GM21367 (cell line): Measurements from ENCODE around the gene MRPS12.
"Not testable (repeated sequence)": the region's sequence is repeated elsewhere in the genome, so short reads cannot be mapped to it uniquely, and the experiment has no call there.

ENCODE experiments used
- ATAC-seq: cut with Tn5 transposase; IDR thresholded peaks from one replicate; pipeline ENCODE4 v1.9.1; 2021; ENCODE audit not compliant: unreplicated experiment

The MRPS12 gene

DNA sequence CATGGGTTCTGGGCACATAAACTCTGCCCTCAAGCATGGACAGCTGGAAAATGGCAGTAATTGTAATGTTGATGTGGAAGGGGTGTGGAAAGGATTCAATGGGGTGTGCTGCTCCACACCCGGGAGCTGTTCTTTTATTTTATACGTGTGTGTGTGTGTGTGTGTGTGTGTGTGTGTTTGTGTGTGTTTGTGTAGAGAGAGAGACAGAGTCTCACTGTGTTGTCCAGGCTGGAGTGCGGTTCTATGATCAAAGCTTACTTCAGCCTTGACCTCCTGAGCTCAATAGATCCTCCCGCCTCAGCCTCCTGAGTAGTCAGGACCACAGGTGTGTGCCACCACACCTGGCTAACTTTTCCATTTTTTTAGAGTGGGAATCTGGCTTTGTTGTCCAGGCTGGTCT is 2.8 kb downstream of the MRPS12 start:
- no peak for ATAC-seq

- no peak for ATAC-seq
Measured at GRCh38 chr19:38939957-38940356, 9.2 kb downstream of the MRPS12 start.

DNA sequence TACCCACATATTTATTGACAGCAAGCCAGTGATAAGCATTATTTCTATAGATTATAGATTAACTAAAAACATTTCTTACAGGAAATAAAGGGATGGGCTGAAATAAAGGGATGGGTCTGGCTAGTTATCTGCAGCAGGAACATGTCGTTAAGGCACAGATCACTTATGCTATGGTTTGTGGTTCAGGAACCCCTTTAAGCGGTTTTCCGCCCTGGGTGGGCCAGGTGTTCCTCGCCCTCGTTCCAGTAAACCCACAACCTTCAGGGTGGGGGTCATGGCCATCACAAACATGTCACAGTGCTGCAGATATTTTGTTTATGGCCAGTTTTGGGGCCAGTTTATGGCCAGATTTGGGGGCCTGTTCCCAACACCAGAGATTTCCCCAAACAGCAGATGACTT is 10.7 kb downstream of the MRPS12 start:
- ATAC-seq: not testable (repeated sequence)

GRCh38 chr19:38941979-38942378 is 11.2 kb downstream of the MRPS12 start:
- ATAC-seq: no peak

GRCh38 chr19:38942471-38943181 is 11.9 kb downstream of the MRPS12 start:
- no peak for ATAC-seq

DNA sequence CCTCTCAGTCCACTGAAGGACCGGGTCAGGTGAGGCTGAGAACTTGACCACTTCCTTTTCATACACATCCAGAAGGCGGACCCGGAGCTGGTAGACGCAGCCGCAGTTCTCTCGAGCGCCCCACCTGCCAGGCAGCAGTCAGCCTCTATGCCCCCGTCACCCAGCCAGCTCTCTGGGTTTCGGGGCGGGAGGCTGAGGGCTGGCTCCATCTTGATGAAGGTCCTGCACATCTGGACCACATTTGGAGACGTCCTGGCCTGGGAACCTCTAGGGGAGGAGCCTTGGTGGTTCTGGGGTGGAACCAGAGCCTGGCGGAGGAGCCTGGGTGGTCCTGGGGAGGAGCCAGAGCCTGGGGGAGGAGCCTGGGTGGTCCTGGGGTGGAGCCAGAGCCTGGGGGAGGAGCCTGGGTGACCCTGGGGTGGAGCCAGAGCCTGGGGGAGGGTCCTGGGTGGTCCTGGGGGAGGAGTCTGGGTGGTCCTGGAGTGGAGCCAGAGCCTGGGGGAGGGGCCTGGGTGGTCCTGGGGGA is 14.3 kb downstream of the MRPS12 start:
- no peak for ATAC-seq

GRCh38 chr19:38945562-38946228 is 15.0 kb downstream of the MRPS12 start:
- no peak for ATAC-seq

GRCh38 chr19:38946229-38947010 is 15.7 kb downstream of the MRPS12 start:
- ATAC-seq: no peak

DNA sequence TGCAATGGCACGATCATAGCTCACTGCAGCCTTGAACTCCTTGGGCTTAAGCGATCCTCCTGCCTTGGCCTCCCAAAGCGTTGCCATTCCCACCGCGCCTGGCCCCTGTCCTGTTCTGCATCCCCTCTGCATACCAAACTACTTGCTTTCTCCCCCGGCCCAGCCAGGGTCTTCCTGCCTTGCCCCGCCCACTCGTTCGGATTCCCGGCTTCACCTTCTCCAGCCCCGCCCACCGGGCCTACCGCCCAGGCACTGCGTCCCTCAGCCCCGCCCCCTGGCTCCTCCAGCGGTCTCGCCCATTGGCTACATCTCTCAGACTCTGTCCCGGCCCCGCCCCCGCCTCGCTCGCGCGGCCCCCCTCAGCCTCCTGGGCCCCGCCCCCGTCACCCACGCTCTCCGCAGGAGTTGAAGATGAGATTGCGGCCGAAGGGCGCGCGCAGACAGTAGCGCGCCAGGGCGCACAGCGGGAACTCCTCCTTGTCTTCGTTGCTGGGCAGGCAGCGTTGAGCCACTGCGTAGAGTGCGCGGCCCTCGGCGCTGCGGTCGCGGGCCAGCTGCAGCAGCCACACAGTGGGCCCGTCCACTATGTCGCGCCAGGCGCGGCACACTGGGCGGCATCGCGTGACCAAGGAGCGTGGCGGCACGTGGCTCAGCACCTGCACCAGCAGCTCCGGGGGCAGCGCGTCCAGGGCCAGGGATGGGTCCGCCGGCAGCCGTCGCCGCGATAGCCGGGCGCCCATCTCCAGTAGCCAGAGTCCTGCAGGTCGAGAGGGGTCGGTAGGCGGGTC is 19.0 kb downstream of the MRPS12 start:
- ATAC-seq: no peak

DNA sequence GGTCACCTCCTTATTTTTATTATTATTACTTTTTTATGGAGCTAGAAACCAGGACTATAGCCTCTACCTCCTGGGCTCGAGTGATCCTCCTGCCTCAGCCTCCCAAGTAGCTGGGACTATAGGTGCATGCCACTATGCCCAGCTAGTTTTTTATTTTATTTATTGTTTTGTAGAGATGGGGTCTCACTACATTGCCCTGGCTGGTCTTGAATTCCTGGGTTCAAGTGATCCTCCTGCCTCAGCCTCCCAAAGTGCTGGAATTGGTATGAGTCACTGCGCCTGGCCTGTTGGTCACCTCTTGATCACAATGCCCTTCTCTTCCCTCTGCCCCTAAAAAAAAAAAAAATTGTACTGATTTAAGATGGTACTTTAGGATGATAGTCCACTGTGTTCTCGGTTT is 20.4 kb downstream of the MRPS12 start:
- ATAC-seq: no peak

- no peak for ATAC-seq
Measured at GRCh38 chr19:38952395-38953165, 21.8 kb downstream of the MRPS12 start.

- no peak for ATAC-seq
Measured at GRCh38 chr19:38953677-38954076, 22.9 kb downstream of the MRPS12 start.

GRCh38 chr19:38956264-38956663 is 25.5 kb downstream of the MRPS12 start:
- no peak for ATAC-seq

- ATAC-seq: no peak
Measured at GRCh38 chr19:38958301-38958700, 27.6 kb downstream of the MRPS12 start.

- ATAC-seq: no peak
Measured at GRCh38 chr19:38959618-38960017, 28.9 kb downstream of the MRPS12 start.

- ATAC-seq: no peak
Measured at GRCh38 chr19:38964738-38965137, 34.0 kb downstream of the MRPS12 start.

GRCh38 chr19:38966149-38966548 is 35.4 kb downstream of the MRPS12 start:
- not testable (repeated sequence) for ATAC-seq

- no peak for ATAC-seq
Measured at GRCh38 chr19:38970664-38971532, 40.2 kb downstream of the MRPS12 start.

DNA sequence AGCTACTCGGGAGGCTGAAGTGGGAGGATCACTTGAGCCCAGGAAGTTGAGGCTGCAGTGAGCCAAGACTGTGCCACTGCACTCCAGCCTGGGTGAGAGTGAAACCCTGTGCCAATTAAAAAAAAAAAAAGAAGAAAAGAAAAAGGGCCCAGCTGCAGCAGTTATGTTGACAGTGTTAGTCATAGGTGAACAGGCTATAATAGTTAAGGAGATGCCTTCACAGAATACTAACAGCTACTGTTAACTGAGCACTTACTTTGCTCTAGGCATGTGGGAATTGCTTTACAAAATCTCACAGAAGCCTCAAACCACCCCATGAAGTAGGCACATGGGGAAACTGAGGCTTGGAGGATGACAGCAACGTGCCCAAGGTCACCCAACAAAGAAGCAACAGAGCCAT is 40.9 kb downstream of the MRPS12 start:
- ATAC-seq: no peak
